ENCODE measurements around the gene SLC38A10.
"Not testable (repeated sequence)": the region's sequence is repeated elsewhere in the genome, so short reads cannot be mapped to it uniquely, and the experiment has no call there.

SLC38A10 gene

GRCh38 chr17:81310949-81311550 lies 15.9 kb upstream of the SLC38A10 start:
- no peak for FAIRE-seq

DNA sequence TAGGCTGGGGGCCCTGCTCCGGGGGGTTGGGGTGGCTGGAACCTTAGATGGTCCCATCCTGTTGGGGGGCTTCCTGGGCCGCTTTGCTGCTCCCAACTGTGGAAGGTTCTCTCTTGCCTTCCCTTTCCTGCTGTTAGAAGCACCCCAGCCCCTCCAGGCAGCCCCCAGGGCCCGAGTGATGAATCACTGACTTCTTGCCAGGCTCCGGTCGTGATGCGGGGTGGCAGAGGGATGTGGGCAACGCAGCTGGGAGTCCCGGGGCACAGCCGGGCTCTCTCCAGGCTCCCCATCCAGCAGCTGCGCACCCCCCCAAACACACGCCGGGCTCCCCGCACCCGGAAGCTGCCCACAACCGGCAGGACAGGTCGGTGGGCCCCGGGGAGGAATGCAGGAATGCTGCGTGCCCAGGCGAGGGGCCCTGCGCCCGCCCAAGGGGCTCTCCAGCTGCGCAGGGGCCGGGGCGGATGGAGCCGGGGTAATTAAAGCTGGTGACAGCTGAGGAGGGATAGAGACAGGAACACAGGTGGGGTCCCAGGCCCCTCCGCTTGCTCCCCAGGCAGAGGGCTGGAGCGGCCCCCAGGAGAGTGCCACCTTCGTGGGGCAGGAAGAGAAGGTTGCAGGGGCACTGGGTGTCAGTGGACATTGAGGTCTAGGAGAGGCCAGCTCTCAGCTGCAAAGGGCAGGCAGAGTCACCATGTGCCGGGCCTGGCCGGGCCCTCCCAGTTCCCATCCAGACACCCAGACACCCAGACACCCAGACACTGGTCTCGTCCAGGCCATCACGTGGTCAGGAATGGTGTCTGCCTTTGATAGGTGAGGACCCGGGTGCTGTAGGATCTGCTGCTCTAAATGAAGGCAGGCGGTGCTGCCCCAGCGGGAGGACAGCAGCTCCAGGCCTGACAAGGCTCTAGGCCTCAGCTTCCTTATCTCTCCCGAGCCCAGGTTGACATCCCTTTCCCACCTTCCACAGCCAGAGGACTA lies 15.0 kb upstream of the SLC38A10 start:
- FAIRE-seq = no peak

- FAIRE-seq = peak; percentile 28
Observed at GRCh38 chr17:81309140-81309858, 14.2 kb upstream of the SLC38A10 start.

DNA sequence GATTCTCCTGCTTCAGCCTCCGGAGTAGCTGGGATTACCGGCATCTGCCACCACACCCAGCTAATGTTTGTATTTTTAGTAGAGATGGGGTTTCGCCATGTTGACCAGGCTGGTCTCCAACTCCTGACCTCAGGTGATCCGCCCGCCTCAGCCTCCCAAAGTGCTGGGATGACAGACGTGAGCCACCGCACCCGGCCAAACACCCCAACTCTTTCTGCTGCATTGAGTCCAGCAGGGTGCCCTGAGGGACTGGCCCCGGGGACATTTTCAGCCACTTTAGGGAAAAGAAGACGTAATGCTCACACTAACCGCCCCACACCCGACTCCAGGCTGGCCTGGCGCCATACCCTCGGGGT lies 13.7 kb upstream of the SLC38A10 start:
- not testable (repeated sequence) for FAIRE-seq

- FAIRE-seq = no peak
Observed at GRCh38 chr17:81307636-81308560, 12.8 kb upstream of the SLC38A10 start.

DNA sequence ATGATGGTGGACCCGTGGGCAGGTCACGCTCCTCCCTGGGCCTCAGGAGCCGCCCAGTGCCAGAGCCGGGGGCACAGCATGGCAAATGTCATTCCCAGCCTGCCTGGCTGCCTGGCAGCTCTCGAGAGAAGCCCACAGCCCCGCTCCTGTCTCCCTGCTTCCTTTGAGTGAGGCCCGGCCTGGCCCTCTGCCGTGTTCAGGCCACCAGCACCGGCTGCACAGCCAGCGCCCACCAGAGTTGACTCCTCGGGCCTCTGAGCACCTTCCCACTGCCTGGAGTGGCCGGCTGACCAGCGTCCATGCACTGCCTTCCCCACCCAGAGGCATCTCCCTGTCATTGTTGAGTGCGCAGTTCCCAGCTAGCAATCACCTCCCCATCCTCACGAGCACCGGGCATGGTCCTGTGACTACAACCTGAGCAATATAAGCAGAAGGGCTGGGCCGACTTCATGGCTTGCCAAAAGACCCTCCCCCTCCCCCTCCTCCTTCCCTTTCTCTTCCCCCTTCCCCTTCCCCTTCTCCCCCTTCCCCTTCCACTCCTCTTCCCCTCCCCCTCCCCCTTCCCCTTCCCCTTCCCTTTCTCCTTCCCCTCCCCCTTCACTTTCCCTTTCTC lies 11.9 kb upstream of the SLC38A10 start:
- FAIRE-seq = no peak

GRCh38 chr17:81306491-81306890 lies 11.4 kb upstream of the SLC38A10 start:
- no peak for FAIRE-seq

GRCh38 chr17:81305051-81305630 lies 10.0 kb upstream of the SLC38A10 start:
- FAIRE-seq = no peak

DNA sequence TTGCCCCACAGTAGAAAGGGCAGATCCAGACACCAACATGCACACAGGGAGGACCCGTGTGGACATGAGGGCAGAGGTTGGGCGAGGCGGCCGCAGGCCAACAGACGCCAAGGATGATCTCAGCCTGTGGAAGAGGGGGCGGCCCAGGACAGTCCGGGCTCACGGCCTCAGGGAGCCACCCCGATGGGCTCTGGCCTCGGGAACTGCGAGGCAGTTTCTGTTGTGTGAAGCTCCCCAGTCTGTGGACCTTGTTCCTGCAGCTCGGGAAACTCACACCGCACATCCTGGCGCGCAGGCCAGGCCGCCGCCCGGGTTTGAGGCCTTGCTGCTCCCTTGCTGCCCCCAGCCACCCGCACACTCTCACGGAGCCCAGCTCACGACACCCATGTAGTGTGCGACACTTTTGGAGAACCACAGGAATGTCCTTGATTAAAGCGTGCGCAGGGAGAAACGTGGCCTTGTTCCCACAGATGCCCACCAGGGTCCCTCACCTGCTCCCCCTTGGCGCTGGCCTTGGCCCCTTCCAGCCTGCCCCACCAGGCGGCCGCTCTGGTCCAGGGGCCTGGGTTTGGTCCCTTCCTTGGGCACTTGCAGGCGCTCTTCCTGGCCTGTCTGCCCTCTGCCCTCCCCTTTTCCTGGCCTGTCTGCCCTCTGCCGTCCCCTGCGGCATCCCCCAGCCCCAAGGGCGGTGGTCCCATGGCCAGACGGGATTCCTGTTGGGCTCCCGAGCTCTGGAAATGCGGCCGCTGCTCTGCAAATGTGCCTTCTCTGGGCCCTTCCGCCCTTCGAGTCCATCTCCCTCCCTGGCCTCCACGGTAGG lies 9.3 kb upstream of the SLC38A10 start:
- FAIRE-seq = no peak

DNA sequence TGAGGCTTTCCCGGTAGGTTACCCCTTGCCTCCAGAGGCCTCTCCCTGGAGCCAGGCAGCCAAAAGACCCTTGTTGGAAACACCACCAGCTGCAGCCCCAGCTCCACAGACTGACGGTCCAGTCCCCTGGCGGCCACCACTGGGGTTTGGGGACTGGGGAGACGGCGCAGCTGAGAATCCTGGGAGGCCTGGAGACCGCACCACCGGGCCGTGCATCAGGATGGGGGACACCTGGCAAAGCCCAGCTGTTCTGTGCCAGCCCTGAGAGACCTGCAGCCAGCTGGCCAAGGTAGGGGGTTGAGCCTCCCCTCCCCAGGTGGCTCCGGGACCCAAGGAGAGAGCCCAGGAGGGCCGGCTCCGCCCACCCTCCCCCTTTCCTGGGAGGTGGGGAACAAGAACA lies 8.3 kb upstream of the SLC38A10 start:
- FAIRE-seq = no peak

DNA sequence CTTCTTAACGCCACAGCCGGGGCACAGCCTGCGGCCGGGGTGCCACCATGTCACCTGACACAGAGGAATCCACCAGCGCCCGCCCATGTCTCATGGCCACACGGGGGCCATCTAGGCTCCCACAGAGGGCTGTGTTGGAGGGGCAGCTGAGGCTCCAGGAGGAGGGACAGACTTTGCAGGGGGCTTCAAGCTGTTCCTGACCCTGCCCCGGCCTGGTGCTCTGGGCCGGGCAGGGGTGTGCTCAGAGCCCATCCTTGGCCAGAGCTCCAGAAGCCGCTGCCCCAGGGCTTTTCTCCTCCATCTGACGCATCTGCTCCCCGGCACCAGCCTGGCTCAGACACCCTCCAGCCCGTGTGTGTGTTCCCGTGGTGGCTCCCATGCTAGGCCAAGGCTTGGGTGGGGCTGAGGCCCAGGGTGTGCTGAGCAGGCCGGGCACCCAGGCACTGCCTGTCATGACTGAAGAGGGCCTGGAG lies 7.8 kb upstream of the SLC38A10 start:
- FAIRE-seq = no peak

GRCh38 chr17:81302324-81302723 lies 7.2 kb upstream of the SLC38A10 start:
- no peak for FAIRE-seq

DNA sequence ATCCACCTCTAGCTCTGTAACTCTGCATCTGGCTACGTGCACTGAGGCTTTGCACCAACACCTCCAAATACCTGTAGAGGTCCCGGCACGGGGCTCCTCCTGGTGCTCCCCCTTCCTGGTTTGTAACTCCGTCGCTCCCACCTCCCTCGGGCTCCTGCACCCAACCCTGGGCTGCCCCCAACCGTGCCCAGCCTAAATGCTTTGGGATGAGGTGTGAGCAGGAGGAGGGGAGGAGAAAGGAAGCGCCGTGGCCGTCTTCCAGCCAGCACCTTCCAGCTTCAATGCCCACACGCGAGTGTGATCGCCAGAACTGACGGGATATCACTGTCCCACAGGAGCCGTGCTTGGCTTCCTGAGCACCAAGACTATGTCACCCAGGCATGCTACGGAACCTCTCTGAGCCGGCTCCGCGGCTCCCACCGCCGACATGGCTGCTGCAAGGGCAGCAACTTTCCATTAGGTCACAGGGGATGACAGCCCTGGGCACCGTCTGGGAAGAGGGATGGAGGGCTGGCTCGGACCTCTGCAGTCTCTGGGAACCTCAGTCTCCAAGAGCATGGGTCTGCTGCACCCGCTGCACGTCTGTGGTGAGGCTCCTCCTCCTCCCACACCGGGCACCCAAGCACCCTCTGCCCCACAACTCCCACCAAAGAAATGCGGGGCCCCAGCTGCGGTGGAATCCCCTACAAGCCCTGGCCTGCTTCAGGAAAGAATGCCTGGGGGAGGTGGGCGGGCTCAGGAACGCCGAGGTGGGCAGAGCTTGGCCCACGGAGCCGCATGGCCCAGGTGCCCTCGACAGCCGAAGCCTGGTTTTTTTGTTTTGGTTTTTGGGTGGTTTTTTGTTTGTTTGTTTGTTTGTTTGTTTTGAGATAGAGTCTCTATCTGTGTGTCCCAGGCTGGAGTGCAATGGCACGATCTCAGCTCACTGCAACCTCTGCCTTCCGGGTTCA lies 6.4 kb upstream of the SLC38A10 start:
- no peak for FAIRE-seq

DNA sequence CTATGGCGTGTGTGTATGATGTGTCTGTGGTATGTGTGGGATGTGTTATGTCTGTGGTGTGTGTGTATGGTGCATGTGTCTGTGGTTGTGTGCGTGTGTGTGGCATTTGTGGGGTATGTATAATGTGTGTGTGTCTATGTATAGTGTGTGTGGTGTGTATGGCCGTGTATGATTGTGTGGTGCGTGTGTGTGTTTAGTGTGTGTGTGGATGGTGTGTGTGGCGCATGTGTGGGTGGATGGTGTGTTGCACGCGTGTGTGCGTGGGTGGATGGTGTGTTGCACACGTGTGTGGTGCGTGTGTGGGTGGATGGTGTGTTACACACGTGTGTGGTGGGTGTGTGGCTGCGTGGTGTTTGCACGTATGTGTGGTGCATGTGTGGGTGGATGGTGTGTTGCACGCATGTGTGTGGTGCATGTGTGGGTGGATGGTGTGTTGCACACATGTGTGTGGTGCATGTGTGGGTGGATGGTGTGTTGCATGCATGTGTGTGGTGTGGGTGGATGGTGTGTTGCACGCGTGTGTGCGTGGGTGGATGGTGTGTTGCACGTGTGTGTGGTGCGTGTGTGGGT lies 5.6 kb upstream of the SLC38A10 start:
- FAIRE-seq = no peak

- FAIRE-seq = no peak
Observed at GRCh38 chr17:81299846-81300585, 4.9 kb upstream of the SLC38A10 start.

DNA sequence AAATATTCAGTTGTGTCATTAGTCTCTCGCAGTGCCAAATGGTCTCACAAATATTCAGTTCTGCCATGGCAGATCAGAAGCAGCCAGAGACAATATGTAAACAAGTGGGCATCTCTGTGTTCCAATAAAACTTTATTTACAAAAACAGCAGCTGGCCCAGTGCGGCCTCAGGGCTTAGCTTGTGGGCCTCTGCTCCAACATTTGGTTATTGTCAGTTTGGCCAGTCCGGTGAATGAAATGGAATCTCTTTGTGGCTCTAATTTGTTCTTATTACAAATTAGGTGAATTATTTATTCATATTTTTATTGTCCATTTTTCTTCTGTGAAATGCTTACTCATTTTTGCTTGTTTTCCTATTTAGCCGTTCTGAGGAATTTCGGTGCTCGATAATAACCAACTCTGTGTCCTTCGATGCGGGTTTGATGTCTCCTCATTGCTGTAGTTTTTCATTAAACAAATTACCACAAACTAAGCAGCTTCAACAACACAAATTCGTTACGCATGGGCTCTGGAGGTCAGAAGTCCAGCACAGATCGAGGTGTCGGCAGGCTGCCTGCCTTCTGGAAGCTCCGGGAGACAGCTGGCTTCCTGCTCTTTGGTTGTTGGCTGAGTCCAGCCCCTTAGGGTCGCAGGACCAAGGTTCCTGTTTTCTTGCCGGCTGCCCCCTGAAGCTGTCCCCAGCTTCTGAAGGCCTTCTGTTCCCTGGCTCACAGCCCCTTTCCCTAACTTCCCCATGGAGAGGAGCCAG lies 4.1 kb upstream of the SLC38A10 start:
- FAIRE-seq = no peak

DNA sequence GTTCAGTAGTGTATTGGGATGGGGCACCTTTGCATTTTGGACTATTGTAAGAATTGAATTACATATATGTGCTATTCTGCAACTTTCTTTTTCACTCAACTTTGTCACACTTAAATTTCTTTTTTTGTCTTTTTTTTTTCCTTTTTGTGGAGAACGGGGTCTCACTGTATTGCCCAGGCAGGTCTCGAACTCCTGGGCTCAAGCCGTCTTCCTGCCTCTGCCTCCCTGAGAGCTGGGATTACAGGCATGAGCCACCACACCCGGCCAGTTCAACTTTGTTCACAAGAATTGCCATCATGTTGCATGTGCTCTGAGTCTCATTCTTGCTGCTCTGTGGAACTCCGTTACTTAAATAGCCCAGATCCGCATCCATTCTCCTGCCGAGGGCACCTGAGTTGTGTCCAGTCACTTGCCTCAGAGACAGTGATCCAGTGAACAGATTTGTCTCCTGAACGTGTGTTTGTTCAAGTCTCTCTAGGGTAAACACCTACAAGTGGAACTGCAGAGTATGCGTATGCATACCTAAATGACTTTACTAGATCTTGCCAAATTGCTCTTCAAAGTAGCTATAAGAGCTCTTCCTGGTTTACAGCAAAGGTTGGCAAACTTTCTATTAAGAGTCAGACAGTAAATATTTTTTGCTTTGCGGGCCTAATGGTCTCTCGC lies 3.4 kb upstream of the SLC38A10 start:
- no peak for FAIRE-seq
